RWPE2 (cell line): ENCODE results near the gene WDFY2.

ENCODE experiments used
- ATAC-seq: fragments of 200-7000 bp; cut with Tn5 transposase; 3 replicates; pipeline ENCODE4 v1.9.1; 2021; ENCODE audit warnings: low read depth
- DNase-seq: peaks from one replicate; pipeline ENCODE4 v3.0.0-alpha.2; 2020; ENCODE audit warnings: low spot score
- H3K27ac ChIP-seq: fragments of 450-650 bp; 2 replicates; pipeline ENCODE4 v1.5.1; 2017; ENCODE audit warnings: mild to moderate bottlenecking; ENCODE audit not compliant: poor library complexity, severe bottlenecking
- H3K27me3 ChIP-seq: fragments of 250-450 bp; sonication (Bioruptor Pico); 2 replicates; pipeline ENCODE4 v1.5.1; 2021; ENCODE audit warnings: mild to moderate bottlenecking, moderate library complexity; ENCODE audit not compliant: insufficient read depth, poor library complexity, severe bottlenecking
- H3K36me3 ChIP-seq: fragments of 250-450 bp; sonication (Bioruptor Pico); 2 replicates; pipeline ENCODE4 v1.5.1; 2020; ENCODE audit warnings: low read depth, mild to moderate bottlenecking, moderate library complexity
- H3K4me1 ChIP-seq: fragments of 250-450 bp; sonication (Bioruptor Pico); 2 replicates; pipeline ENCODE4 v1.5.1; 2021; ENCODE audit warnings: mild to moderate bottlenecking, moderate library complexity; ENCODE audit not compliant: insufficient read depth, poor library complexity, severe bottlenecking
- H3K4me3 ChIP-seq: fragments of 250-450 bp; sonication (Bioruptor Pico); 2 replicates; pipeline ENCODE4 v1.5.1; 2021; ENCODE audit warnings: mild to moderate bottlenecking, moderate library complexity; ENCODE audit not compliant: severe bottlenecking
- H3K9me3 ChIP-seq: fragments of 250-450 bp; sonication (Bioruptor Pico); 2 replicates; pipeline ENCODE4 v1.5.1; 2021; ENCODE audit warnings: mild to moderate bottlenecking, moderate library complexity; ENCODE audit not compliant: severe bottlenecking
- CTCF ChIP-seq: fragments of 450-650 bp; IDR thresholded peaks from one replicate; pipeline ENCODE4 v1.5.1; 2017; ENCODE audit warnings: mild to moderate bottlenecking, moderate library complexity; ENCODE audit not compliant: poor library complexity, severe bottlenecking

The WDFY2 gene

GRCh38 chr13:51595416-51595815 lies 11.2 kb downstream of the WDFY2 start:
- TF ChIP-seq CTCF, result no peak
- no peak for ATAC-seq
- no peak for DNase-seq
- H3K27me3 ChIP-seq, result no peaks in the 10 kb centered on the region
- H3K4me3 ChIP-seq, result no peak overlapping the region
- H3K4me1 ChIP-seq, result peaks cover 55% of the 10 kb centered on the region
- H3K27ac ChIP-seq, result no peak overlapping the region
- H3K9me3 ChIP-seq, result no peaks in the 10 kb centered on the region
- H3K36me3 ChIP-seq, result peaks cover 19% of the 10 kb centered on the region

- DNase-seq (no peak), ATAC-seq (no peak)
- Histone ChIP-seq H3K27me3 (no peaks in the 10 kb centered on the region), H3K9me3 (no peaks in the 10 kb centered on the region), H3K4me3 (no peak overlapping the region), H3K36me3 (peaks cover 19% of the 10 kb centered on the region), H3K4me1 (peaks cover 44% of the 10 kb centered on the region), H3K27ac (no peak overlapping the region)
- no peak for TF ChIP-seq CTCF
Measured at GRCh38 chr13:51596541-51596940, 12.3 kb downstream of the WDFY2 start.

GRCh38 chr13:51599444-51600176 lies 15.3 kb downstream of the WDFY2 start:
- Histone ChIP-seq H3K27me3 (no peaks in the 10 kb centered on the region), H3K9me3 (no peaks in the 10 kb centered on the region), H3K36me3 (peaks cover 25% of the 10 kb centered on the region), H3K4me3 (no peak overlapping the region), H3K27ac (no peak overlapping the region), H3K4me1 (peaks cover 30% of the 10 kb centered on the region)
- ATAC-seq (no peak), DNase-seq (no peak)
- no peak for TF ChIP-seq CTCF

GRCh38 chr13:51600703-51601102 lies 16.4 kb downstream of the WDFY2 start:
- H3K4me3 ChIP-seq, result no peak overlapping the region
- TF ChIP-seq CTCF, result no peak
- H3K27ac ChIP-seq, result no peak overlapping the region
- H3K9me3 ChIP-seq, result no peaks in the 10 kb centered on the region
- H3K36me3 ChIP-seq, result peaks cover 21% of the 10 kb centered on the region
- H3K4me1 ChIP-seq, result peaks cover 29% of the 10 kb centered on the region
- no peaks in the 10 kb centered on the region for H3K27me3 ChIP-seq
- no peak for ATAC-seq
- no peak for DNase-seq
